GM06990 (cell line): Measurements from ENCODE around the gene SLC35B3.
A peak's percentile ranks its signal among the peaks of the same experiment; 100 is the strongest.

Source experiments
- DNase-seq: peaks from one replicate; pipeline ENCODE4 v3.0.0-alpha.2; 2011; ENCODE audit not compliant: insufficient read length; ENCODE audit errors: extremely low read depth
- H3K27me3 ChIP-seq: replicated peaks from 2 replicates; pipeline ENCODE4 v1.6.0; 2011; ENCODE audit warnings: low read length; ENCODE audit not compliant: control insufficient read depth, insufficient read depth
- H3K36me3 ChIP-seq: 2 replicates; pipeline ENCODE4 v1.5.1; 2011; ENCODE audit warnings: low read length; ENCODE audit not compliant: control insufficient read depth, insufficient read depth
- H3K4me3 ChIP-seq: replicated peaks from 2 replicates; pipeline ENCODE4 v1.5.1; 2011; ENCODE audit warnings: low read depth, mild to moderate bottlenecking, control low read depth, low read length
- TF ChIP-seq, protein P1 (sequence below): IDR thresholded peaks from 2 replicates; pipeline ENCODE4 v1.5.1; 2011; ENCODE audit warnings: low read length, control low read depth, mild to moderate bottlenecking, inconsistent platforms; ENCODE audit not compliant: insufficient read depth, poor library complexity, severe bottlenecking

The SLC35B3 gene

DNA sequence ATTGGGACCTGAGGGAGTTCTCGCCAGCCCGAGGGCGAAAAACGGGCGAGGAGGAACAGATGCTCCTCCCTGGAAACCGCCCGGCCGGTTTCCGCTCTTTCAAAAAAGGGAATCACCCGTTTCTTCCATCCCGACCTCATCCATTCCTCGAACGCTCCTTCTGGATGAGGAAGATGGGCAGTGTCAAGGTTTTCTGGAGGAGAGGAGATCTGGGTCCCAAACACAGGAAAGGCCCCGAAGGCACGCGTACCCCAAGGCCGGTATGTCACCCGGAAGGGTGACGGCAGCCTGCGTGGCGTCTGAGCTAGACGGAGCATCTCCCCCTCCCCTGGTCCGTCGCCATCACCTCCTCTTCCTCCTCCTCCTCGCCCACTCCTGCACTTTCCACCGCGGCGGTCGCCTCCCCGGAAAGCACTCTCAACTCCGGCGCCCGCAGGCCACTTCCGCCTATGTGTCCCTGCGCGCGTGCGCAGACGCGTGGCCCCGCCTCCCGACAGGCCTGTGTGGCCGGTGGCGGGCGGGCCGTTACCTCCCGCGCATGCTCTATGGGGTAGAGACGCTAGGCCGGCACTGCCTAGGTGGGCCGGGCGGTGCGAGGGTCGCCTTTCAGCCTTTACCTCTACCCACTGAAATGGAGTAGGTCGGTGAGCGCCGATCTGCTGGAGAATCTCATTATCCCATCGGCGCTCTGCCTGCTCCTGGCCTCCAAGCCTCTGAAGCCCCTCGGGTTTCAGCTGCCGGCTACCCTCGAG is at the start of gene SLC35B3:
TSS of gene SLC35B3 (minus strand) at position 453 of the 752 bp plus-strand sequence.
- no peaks in the 10 kb centered on the region; the same call in 1 of the 2 replicates for H3K27me3 ChIP-seq
- H3K36me3 ChIP-seq, result no peaks in the 10 kb centered on the region
- DNase-seq, result peak; percentile 96
- peak within 1 kb of the TSS; percentile 87 for H3K4me3 ChIP-seq
- TF ChIP-seq, protein P1, sequence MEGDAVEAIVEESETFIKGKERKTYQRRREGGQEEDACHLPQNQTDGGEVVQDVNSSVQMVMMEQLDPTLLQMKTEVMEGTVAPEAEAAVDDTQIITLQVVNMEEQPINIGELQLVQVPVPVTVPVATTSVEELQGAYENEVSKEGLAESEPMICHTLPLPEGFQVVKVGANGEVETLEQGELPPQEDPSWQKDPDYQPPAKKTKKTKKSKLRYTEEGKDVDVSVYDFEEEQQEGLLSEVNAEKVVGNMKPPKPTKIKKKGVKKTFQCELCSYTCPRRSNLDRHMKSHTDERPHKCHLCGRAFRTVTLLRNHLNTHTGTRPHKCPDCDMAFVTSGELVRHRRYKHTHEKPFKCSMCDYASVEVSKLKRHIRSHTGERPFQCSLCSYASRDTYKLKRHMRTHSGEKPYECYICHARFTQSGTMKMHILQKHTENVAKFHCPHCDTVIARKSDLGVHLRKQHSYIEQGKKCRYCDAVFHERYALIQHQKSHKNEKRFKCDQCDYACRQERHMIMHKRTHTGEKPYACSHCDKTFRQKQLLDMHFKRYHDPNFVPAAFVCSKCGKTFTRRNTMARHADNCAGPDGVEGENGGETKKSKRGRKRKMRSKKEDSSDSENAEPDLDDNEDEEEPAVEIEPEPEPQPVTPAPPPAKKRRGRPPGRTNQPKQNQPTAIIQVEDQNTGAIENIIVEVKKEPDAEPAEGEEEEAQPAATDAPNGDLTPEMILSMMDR, result no peak

DNA sequence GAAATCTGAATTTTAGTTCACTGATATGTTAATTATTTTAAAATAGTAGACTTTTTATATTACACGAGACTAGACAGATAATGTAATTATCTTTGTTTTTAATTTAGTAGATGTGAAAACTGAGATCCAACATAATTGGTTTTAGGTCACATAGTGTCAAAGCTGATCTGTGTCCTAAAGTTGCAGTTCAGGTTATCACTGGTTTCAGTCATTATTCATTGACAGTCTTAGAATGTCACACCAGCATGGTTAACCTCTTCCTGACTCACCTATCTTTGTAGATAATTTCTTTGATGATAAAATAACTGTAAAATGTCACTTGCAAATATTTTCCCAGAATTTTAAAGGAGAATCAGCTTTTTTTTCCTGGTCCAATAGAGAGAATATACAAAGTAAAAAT is 48.3 kb upstream of the SLC35B3 start:
- H3K36me3 ChIP-seq, result no peaks in the 10 kb centered on the region
- H3K4me3 ChIP-seq, result no peak overlapping the region
- no peak for DNase-seq
- no peaks in the 10 kb centered on the region for H3K27me3 ChIP-seq
- TF ChIP-seq, protein P1, result no peak

DNA sequence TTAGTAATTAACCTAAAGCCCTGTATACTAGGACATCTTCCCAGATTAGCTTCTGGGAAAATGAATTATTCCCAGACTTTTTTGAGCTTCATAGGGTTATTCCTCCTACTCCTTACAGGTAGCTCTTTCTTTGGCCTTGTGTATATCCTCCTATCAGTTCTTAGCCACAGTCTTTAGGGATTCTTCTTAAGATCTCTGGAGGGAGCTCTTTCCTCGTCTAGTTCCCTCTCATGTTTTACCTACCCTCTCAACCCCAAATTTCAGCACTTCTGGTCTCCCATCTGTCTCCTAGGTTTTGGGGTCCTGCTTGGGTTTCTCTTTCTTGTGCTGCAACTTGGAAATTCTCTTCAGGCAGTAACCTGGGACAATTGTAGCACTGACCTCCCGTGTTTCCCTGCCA is 46.4 kb upstream of the SLC35B3 start:
- DNase-seq, result no peak
- no peak overlapping the region for H3K4me3 ChIP-seq
- TF ChIP-seq, protein P1, result no peak
- no peaks in the 10 kb centered on the region for H3K27me3 ChIP-seq
- H3K36me3 ChIP-seq, result no peaks in the 10 kb centered on the region

DNA sequence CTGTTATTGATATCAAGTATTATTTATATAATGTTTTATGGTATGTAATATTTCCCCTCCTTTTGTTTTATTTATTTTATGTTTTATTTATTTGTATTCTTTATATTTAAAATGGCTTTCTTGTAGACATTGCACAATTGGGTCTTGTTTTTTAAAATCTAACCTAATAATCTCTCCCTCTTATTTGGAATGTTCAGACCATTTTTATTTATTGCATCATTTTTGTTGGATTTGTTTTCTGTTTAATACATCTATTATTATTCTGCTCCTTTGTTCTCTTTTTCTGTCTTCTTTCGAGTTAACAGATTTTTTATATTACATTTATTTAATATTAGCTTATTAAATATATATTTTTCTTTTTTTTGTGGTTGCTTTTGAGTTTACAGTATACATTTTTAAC is 43.1 kb upstream of the SLC35B3 start:
- no peak for DNase-seq
- TF ChIP-seq, protein P1, result no peak
- H3K36me3 ChIP-seq, result no peaks in the 10 kb centered on the region
- no peak overlapping the region for H3K4me3 ChIP-seq
- H3K27me3 ChIP-seq, result no peaks in the 10 kb centered on the region

DNA sequence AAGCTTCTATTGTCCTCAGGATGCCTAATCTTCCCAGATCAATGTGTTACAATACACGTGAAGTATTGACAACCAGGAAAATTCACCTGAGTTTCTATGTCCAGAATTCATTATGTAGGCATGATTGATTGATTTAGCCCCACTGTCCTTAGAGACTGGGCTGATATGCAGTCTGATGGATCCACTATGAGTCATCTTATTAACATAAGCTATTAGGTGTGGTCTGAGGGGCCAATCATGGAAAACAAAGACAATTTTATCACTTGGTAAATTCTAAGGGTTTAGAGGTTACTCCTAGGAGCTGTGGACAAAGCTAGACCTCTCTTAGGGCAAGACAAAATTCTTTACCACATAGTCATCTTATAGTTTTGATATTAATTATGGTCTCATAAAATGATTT is 41.3 kb upstream of the SLC35B3 start:
- Histone ChIP-seq H3K36me3 (no peaks in the 10 kb centered on the region), H3K4me3 (no peak overlapping the region)

More for the DNA sequence above, 41.3 kb upstream of the SLC35B3 start:
- TF ChIP-seq, protein P1, result no peak
- no peaks in the 10 kb centered on the region for H3K27me3 ChIP-seq
- no peak for DNase-seq
